ENCODE measurements around the gene RPH3AL. TPM values are rescaled to one million over a fixed set of nuclear protein-coding genes. Genes with fewer than 3 reads are reported as not detected.

Gene RPH3AL
- total and polyA plus RNA-seq, 2 donors, result 2.6 to 3.2 TPM

DNA sequence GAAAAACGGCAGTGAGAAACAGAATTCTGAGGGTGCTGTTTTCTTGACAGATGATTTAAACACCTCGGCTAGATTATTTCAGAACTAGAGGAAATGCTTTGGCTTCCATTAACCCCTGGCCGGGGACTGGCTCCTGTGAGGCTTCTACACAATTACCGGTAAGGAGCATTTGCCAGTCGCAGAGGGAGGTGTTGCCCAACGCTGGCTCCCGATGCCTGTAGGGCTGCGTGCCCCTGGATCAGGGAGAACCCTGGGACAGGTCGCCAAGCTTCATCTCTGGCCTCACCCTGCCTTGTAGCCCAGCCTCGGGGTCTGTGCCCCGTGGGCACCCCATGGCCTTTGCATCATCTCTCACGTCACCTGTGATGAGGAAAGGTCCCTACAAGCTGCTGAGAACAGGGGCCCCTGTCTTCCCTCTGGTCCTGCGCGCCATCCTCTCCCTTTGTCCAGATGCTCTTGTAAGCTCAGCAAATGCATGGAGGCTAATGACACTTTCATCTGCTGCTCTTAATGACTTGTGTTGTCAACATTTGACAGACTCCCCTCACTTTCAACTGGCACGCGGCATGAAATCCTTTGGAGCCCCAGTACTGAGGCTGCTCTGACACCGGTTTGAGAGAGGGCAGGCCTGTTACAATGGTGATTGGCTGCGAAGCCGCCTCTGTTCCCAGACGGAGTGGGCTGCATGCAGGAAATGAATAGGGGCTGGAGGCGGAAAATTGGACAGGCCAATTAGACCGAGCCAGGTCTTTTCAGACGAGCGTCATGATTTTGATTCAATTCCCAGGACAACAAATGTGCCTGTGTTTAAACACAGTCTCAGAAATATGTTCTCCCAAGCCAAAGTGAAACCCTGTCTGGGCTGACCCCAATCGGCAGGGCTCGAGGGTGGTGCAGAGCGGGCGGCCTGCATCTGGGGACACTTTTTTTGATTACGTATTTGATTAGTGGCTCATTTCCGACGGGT lies 85.6 kb downstream of the RPH3AL start:
- 70% methylated on average over 31 of the region's 31 CpGs for WGBS
- no peak overlapping the region for H3K27ac ChIP-seq (ENCODE audit: low read depth in 1 of 2, low read length in 1 of 2)
- no peaks in the 10 kb centered on the region for H3K4me1 ChIP-seq (ENCODE audit: control insufficient read depth in 2 of 2, insufficient read depth in 2 of 2, low read length in 2 of 2)
- DNase-seq (ENCODE audit: low read depth in 6 of 9, low spot score in 9 of 9), result no peak
- no peak overlapping the region for H3K4me3 ChIP-seq (ENCODE audit: low read length in 2 of 2)
- peaks cover 0 to 8% of the 10 kb centered on the region in 2 donors for H3K9me3 ChIP-seq (ENCODE audit: control insufficient read depth in 2 of 2, insufficient read depth in 1 of 2, low read length in 1 of 2)
- peaks cover 0 to 9% of the 10 kb centered on the region in 2 donors for H3K27me3 ChIP-seq (ENCODE audit: control insufficient read depth in 2 of 2, insufficient read depth in 1 of 2, low read length in 1 of 2)
- no peaks in the 10 kb centered on the region for H3K36me3 ChIP-seq (ENCODE audit: control insufficient read depth in 2 of 2, insufficient read depth in 2 of 2, low read length in 1 of 2)

DNA sequence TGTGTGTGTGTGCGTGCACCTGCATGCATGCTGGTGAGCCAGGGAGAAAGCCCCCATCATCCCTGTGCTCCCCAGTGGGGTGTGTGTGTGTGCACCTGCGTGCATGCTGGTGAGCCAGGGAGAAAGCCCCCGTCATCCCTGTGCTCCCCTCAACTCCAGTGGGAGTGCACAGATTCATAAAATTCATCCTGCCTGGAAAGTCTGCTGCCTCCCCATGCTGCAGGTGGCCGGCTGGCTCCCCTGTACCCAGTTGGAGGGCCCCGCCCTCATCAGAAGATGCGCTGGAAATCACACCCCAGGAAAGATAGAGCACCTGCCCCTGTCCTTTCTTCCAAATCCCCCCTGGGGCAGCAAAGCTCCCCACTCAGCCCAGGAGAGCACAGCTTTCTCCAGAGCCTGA lies 86.4 kb downstream of the RPH3AL start:
- WGBS, result 85% methylated on average over 6 of the region's 6 CpGs
- H3K4me3 ChIP-seq (ENCODE audit: low read length in 2 of 2), result no peak overlapping the region
- no peaks in the 10 kb centered on the region for H3K36me3 ChIP-seq (ENCODE audit: control insufficient read depth in 2 of 2, insufficient read depth in 2 of 2, low read length in 1 of 2)
- H3K9me3 ChIP-seq (ENCODE audit: control insufficient read depth in 2 of 2, insufficient read depth in 1 of 2, low read length in 1 of 2), result peaks cover 0 to 8% of the 10 kb centered on the region in 2 donors
- H3K27me3 ChIP-seq (ENCODE audit: control insufficient read depth in 2 of 2, insufficient read depth in 1 of 2, low read length in 1 of 2), result peaks cover 0 to 9% of the 10 kb centered on the region in 2 donors
- DNase-seq (ENCODE audit: low read depth in 6 of 9, low spot score in 9 of 9), result no peak
- no peaks in the 10 kb centered on the region for H3K4me1 ChIP-seq (ENCODE audit: control insufficient read depth in 2 of 2, insufficient read depth in 2 of 2, low read length in 2 of 2)
- no peak overlapping the region for H3K27ac ChIP-seq (ENCODE audit: low read depth in 1 of 2, low read length in 1 of 2)

DNA sequence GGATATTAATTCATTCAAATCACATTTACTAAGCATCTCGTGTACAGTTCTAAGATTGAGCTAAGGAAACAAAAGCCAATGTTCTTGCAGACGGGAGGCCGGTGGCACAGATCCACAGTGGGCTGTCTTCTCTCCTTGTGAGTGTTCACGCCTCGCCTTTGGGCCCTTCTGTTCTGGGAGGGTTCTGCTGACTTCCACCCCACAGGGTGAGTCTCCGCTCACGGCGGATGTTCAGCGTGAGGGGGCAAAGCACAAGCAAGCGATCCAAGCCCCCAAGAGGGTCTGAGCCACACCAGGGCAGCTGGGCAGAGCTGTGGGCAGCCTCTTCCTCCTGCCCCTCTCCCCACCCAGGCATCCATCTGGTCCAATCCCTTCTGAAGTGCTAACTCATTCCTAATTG lies 86.9 kb downstream of the RPH3AL start:
- Histone ChIP-seq H3K27ac (ENCODE audit: low read depth in 1 of 2, low read length in 1 of 2) (no peak overlapping the region), H3K36me3 (ENCODE audit: control insufficient read depth in 2 of 2, insufficient read depth in 2 of 2, low read length in 1 of 2) (no peaks in the 10 kb centered on the region), H3K27me3 (ENCODE audit: control insufficient read depth in 2 of 2, insufficient read depth in 1 of 2, low read length in 1 of 2) (peaks cover 0 to 9% of the 10 kb centered on the region in 2 donors), H3K4me3 (ENCODE audit: low read length in 2 of 2) (no peak overlapping the region), H3K4me1 (ENCODE audit: control insufficient read depth in 2 of 2, insufficient read depth in 2 of 2, low read length in 2 of 2) (no peaks in the 10 kb centered on the region), H3K9me3 (ENCODE audit: control insufficient read depth in 2 of 2, insufficient read depth in 1 of 2, low read length in 1 of 2) (peaks cover 0 to 8% of the 10 kb centered on the region in 2 donors)
- no peak for DNase-seq (ENCODE audit: low read depth in 6 of 9, low spot score in 9 of 9)
- WGBS, result 88% methylated on average over 10 of the region's 10 CpGs

DNA sequence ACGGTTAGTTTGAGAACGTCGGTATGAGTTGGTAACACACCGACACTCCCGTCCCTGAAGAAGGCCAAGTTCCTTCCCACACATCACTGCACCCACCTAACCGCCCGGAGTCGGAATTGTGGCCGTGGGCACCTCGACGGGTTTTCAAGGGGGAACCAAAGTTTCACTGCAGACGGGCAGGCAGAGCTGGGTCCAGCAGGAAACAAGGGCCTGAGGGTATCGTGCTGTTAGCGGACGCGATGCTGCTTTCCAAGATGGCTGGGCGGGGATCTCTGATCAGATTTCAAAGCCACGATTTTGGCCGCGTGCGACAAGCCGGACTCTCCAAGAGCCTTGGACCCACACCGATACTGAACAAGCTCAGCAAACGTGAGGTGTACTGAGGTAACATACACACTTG lies 88.8 kb downstream of the RPH3AL start:
- no peak overlapping the region for H3K27ac ChIP-seq (ENCODE audit: low read depth in 1 of 2, low read length in 1 of 2)
- DNase-seq (ENCODE audit: low read depth in 6 of 9, low spot score in 9 of 9), result no peak
- no peaks in the 10 kb centered on the region for H3K36me3 ChIP-seq (ENCODE audit: control insufficient read depth in 2 of 2, insufficient read depth in 2 of 2, low read length in 1 of 2)
- WGBS, result 97% methylated on average over 24 of the region's 24 CpGs
- H3K4me1 ChIP-seq (ENCODE audit: control insufficient read depth in 2 of 2, insufficient read depth in 2 of 2, low read length in 2 of 2), result no peaks in the 10 kb centered on the region
- peaks cover 0 to 21% of the 10 kb centered on the region in 2 donors for H3K27me3 ChIP-seq (ENCODE audit: control insufficient read depth in 2 of 2, insufficient read depth in 1 of 2, low read length in 1 of 2)
- H3K9me3 ChIP-seq (ENCODE audit: control insufficient read depth in 2 of 2, insufficient read depth in 1 of 2, low read length in 1 of 2), result peaks cover 0 to 8% of the 10 kb centered on the region in 2 donors
- H3K4me3 ChIP-seq (ENCODE audit: low read length in 2 of 2), result no peak overlapping the region

DNA sequence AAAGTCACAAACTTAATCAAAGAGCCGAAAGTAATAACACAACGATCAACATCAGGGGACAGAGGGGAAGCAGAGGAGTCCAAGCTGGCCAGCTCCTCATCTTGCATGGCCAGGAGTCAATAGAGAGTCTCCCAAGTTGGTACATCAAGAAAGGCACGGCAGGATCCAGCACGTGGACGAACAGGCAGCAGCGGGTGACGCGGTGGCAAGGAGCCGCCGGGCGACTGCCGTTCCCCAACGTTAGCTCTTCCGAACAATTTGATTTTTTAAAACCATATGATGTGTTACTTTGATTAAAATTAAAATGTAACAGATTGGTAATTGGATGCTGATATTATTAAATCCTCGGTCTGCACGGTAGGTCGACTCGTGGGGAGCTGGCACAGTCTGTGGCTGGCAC lies 89.3 kb downstream of the RPH3AL start:
- no peak for DNase-seq (ENCODE audit: low read depth in 6 of 9, low spot score in 9 of 9)
- Histone ChIP-seq H3K9me3 (ENCODE audit: control insufficient read depth in 2 of 2, insufficient read depth in 1 of 2, low read length in 1 of 2) (peaks cover 0 to 8% of the 10 kb centered on the region in 2 donors), H3K27me3 (ENCODE audit: control insufficient read depth in 2 of 2, insufficient read depth in 1 of 2, low read length in 1 of 2) (peaks cover 0 to 21% of the 10 kb centered on the region in 2 donors), H3K27ac (ENCODE audit: low read depth in 1 of 2, low read length in 1 of 2) (no peak overlapping the region), H3K4me3 (ENCODE audit: low read length in 2 of 2) (no peak overlapping the region), H3K36me3 (ENCODE audit: control insufficient read depth in 2 of 2, insufficient read depth in 2 of 2, low read length in 1 of 2) (no peaks in the 10 kb centered on the region), H3K4me1 (ENCODE audit: control insufficient read depth in 2 of 2, insufficient read depth in 2 of 2, low read length in 2 of 2) (no peaks in the 10 kb centered on the region)
- WGBS, result 99% methylated on average over 18 of the region's 18 CpGs

DNA sequence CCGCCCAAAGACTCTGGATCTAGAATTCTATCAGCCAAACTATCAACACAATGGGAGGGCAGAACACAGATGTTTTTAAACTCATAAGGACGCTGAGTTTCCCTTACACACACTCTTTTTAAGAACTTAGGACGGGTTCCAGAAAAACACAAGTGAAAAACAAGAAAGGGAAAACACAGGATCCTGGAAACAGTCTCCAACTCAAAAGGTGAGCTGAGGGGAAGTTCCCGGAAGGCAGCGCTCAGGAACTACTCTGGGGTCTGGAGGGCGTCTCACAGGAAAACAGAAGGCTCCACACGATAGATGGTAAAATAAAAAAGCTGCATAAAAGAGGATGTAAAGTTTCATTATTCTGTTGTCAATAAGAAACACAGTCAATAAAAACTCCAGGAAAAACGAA lies 91.0 kb downstream of the RPH3AL start:
- no peak overlapping the region for H3K27ac ChIP-seq (ENCODE audit: low read depth in 1 of 2, low read length in 1 of 2)
- peaks cover 0 to 17% of the 10 kb centered on the region in 2 donors for H3K27me3 ChIP-seq (ENCODE audit: control insufficient read depth in 2 of 2, insufficient read depth in 1 of 2, low read length in 1 of 2)
- H3K4me3 ChIP-seq (ENCODE audit: low read length in 2 of 2), result no peak overlapping the region
- H3K36me3 ChIP-seq (ENCODE audit: control insufficient read depth in 2 of 2, insufficient read depth in 2 of 2, low read length in 1 of 2), result no peaks in the 10 kb centered on the region
- peaks cover 0 to 8% of the 10 kb centered on the region in 2 donors for H3K9me3 ChIP-seq (ENCODE audit: control insufficient read depth in 2 of 2, insufficient read depth in 1 of 2, low read length in 1 of 2)
- no peaks in the 10 kb centered on the region for H3K4me1 ChIP-seq (ENCODE audit: control insufficient read depth in 2 of 2, insufficient read depth in 2 of 2, low read length in 2 of 2)
- WGBS, result 88% methylated on average over 8 of the region's 8 CpGs
- DNase-seq (ENCODE audit: low read depth in 6 of 9, low spot score in 9 of 9), result no peak

DNA sequence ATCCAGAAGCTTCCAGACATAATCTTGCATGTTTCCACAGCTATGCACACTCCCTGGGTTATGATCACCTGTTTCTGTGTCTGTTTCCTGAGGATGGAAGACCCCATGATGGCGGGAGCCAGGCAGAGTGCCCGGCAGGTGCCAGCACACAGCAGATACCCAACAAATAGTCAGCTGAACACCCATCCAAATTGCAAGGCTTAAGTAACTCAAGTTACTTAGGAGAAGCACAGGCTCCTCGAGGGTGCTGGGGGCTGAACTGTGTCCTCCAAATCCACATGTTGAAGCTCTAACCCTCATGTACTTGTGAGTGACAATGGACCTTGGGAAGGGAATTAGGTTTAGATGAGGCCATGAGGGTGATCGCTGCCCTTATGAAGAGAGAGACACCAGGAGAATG lies 91.7 kb downstream of the RPH3AL start:
- Histone ChIP-seq H3K4me3 (ENCODE audit: low read length in 2 of 2) (no peak overlapping the region), H3K27me3 (ENCODE audit: control insufficient read depth in 2 of 2, insufficient read depth in 1 of 2, low read length in 1 of 2) (peaks cover 0 to 12% of the 10 kb centered on the region in 2 donors), H3K9me3 (ENCODE audit: control insufficient read depth in 2 of 2, insufficient read depth in 1 of 2, low read length in 1 of 2) (peaks cover 0 to 8% of the 10 kb centered on the region in 2 donors), H3K27ac (ENCODE audit: low read depth in 1 of 2, low read length in 1 of 2) (no peak overlapping the region), H3K4me1 (ENCODE audit: control insufficient read depth in 2 of 2, insufficient read depth in 2 of 2, low read length in 2 of 2) (no peaks in the 10 kb centered on the region), H3K36me3 (ENCODE audit: control insufficient read depth in 2 of 2, insufficient read depth in 2 of 2, low read length in 1 of 2) (no peaks in the 10 kb centered on the region)
- 81% methylated on average over 4 of the region's 4 CpGs for WGBS
- DNase-seq (ENCODE audit: low read depth in 6 of 9, low spot score in 9 of 9), result no peak

DNA sequence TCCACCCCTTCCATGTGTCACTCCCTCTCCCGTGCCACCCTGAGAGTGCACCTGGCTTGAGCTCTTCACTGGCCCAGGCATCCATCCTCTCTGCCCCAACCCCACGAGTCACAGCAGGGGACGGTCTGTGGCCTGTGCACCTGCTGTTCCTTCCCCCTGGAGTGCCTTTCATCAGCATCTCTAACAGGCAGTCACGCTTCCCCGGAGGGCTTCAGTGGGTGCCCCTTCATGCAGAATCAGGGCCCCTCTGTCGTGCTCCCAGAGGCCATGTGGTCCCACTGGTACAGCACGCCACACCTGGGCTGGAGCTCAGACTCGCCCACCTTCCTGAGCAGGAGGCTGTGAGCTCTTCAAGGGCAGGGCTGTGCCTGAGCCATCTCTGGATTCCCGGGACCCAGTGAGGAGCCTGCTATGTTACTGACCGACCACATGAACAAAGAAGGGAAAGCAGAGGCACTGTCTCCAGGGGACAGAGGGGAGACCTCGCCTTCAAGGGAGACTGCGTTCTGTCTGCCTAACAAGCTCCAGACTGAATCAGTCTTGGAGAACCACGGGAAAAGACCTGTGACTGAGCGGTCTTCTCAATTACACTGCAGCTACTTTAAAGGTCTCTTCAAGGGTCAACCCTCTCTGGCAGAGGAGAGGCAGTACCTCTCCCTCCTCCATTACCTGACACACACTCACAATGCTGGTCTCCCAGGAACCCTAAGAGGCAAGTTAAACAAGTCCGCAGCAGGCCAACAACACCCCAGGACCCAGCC lies 92.4 kb downstream of the RPH3AL start:
- Histone ChIP-seq H3K4me3 (ENCODE audit: low read length in 2 of 2) (no peak overlapping the region), H3K27ac (ENCODE audit: low read depth in 1 of 2, low read length in 1 of 2) (no peak overlapping the region), H3K27me3 (ENCODE audit: control insufficient read depth in 2 of 2, insufficient read depth in 1 of 2, low read length in 1 of 2) (peaks cover 0 to 12% of the 10 kb centered on the region in 2 donors), H3K9me3 (ENCODE audit: control insufficient read depth in 2 of 2, insufficient read depth in 1 of 2, low read length in 1 of 2) (peaks cover 0 to 8% of the 10 kb centered on the region in 2 donors), H3K36me3 (ENCODE audit: control insufficient read depth in 2 of 2, insufficient read depth in 2 of 2, low read length in 1 of 2) (no peaks in the 10 kb centered on the region), H3K4me1 (ENCODE audit: control insufficient read depth in 2 of 2, insufficient read depth in 2 of 2, low read length in 2 of 2) (no peaks in the 10 kb centered on the region)
- WGBS, result 85% methylated on average over 15 of the region's 15 CpGs
- DNase-seq (ENCODE audit: low read depth in 6 of 9, low spot score in 9 of 9), result no peak
